Caco-2 (cell line): ENCODE measurements around the gene PGD. TPM values are rescaled to one million over a fixed set of nuclear protein-coding genes. Genes with fewer than 3 reads are reported as not detected.

Source experiments
- BruUV-seq: library from RNA; stranded (reverse); fragments of 400-500 nt; replicated peaks from 2 replicates; lab custom pipeline; 2021; lab: Mats Ljungman, UMichigan
- CTCF ChIA-PET: fragments of 300-600 bp; sonication (Branson Sonifier 250); formaldehyde crosslinking; loops from one replicate; lab custom pipeline; 2022; ENCODE audit warnings: antibody characterized with exemption; lab: Charles Lee
- POLR2A ChIA-PET: fragments of 300-600 bp; sonication (Branson Sonifier 250); formaldehyde crosslinking; loops from one replicate; lab custom pipeline; 2022; ENCODE audit warnings: antibody characterized with exemption; lab: Charles Lee
- DNase-seq, 2 experiments: peaks; one replicate each; pipeline versions ENCODE4 v3.0.0 to v3.0.0-alpha.2; 2020 to 2022
- H3K27me3 ChIP-seq: replicated peaks from 2 replicates; pipeline ENCODE4 v1.6.0; 2011; ENCODE audit warnings: low read length; ENCODE audit not compliant: control insufficient read depth, insufficient read depth
- H3K36me3 ChIP-seq: 2 replicates; pipeline ENCODE4 v1.5.1; 2011; ENCODE audit warnings: low read length; ENCODE audit not compliant: control insufficient read depth, insufficient read depth
- H3K4me1 ChIP-seq: fragments of 250-450 bp; sonication (Bioruptor Pico); 2 replicates; pipeline ENCODE4 v1.5.1; 2020; ENCODE audit warnings: mild to moderate bottlenecking
- H3K4me3 ChIP-seq: 2 replicates; pipeline ENCODE4 v1.5.1; 2011; ENCODE audit warnings: low read depth, mild to moderate bottlenecking, control low read depth, low read length
- H3K9me3 ChIP-seq: fragments of 250-450 bp; sonication (Bioruptor Pico); 2 replicates; pipeline ENCODE4 v1.5.1; 2020; ENCODE audit warnings: mild to moderate bottlenecking, moderate library complexity
- H3K27ac Mint-ChIP-seq: one replicate; pipeline ENCODE4 v1.8.0; 2022; ENCODE audit warnings: mixed read lengths; ENCODE audit not compliant: unreplicated experiment
- H3K27me3 Mint-ChIP-seq: one replicate; pipeline ENCODE4 v1.8.0; 2022; ENCODE audit warnings: mixed read lengths; ENCODE audit not compliant: insufficient read depth, unreplicated experiment
- H3K36me3 Mint-ChIP-seq: one replicate; pipeline ENCODE4 v1.8.0; 2022; ENCODE audit warnings: mild to moderate bottlenecking, mixed read lengths; ENCODE audit not compliant: insufficient read depth, unreplicated experiment
- H3K4me1 Mint-ChIP-seq: one replicate; pipeline ENCODE4 v1.8.0; 2022; ENCODE audit warnings: low read depth, mixed read lengths; ENCODE audit not compliant: unreplicated experiment
- H3K4me3 Mint-ChIP-seq: one replicate; pipeline ENCODE4 v1.8.0; 2022; ENCODE audit warnings: mild to moderate bottlenecking, moderate library complexity, mixed read lengths; ENCODE audit not compliant: unreplicated experiment
- H3K9me3 Mint-ChIP-seq: one replicate; pipeline ENCODE4 v1.8.0; 2022; ENCODE audit warnings: mixed read lengths; ENCODE audit not compliant: unreplicated experiment
- CTCF ChIP-seq, 2 experiments: fragments of 200-600 bp in 1 of 2; IDR thresholded peaks; 1 replicate in 1 of 2; 2 replicates in 1 of 2; pipeline versions ENCODE4 v1.5.1 to v1.8.0; 2011 to 2022; ENCODE audit warnings: antibody characterized with exemption in 1 of 2, control low read depth in 1 of 2, inconsistent platforms in 1 of 2, low read depth in 1 of 2, low read length in 1 of 2, mild to moderate bottlenecking in 1 of 2, moderate library complexity in 1 of 2; ENCODE audit not compliant: insufficient read depth in 1 of 2, severe bottlenecking in 1 of 2, unreplicated experiment in 1 of 2
- intact Hi-C: fragments of 100-400 bp; cut with micrococcal nuclease; formaldehyde crosslinking; loops from one replicate; pipeline ENCODE4 v1.10.0; 2022; ENCODE audit not compliant: unreplicated experiment
- total RNA-seq: library from RNA; stranded (reverse); gene quantifications from 2 replicates; pipeline ENCODE4 v1.2.3, GENCODE V29; 2022

PGD gene
- total RNA-seq, 1 experiment from 2014 or later, result 215 TPM

- Mint-ChIP-seq H3K4me3 (peak overlapping the region; percentile 51), H3K9me3 (no peaks in the 10 kb centered on the region), H3K4me1 (peaks cover 5% of the 10 kb centered on the region), H3K27ac (no peak overlapping the region), H3K36me3 (peaks cover 42% of the 10 kb centered on the region), H3K27me3 (no peaks in the 10 kb centered on the region)
- peaks cover 14% of the 10 kb centered on the region; the same call in 1 of the 2 replicates for H3K4me1 ChIP-seq
- H3K4me3 ChIP-seq, result no peak overlapping the region
- no peaks in the 10 kb centered on the region for H3K27me3 ChIP-seq
- no peak for TF ChIP-seq CTCF (IDR thresholded peaks at IDR 0.05; ENCODE audit: insufficient read depth in 1 of 2, low read depth in 1 of 2, low read length in 1 of 2, severe bottlenecking in 1 of 2, unreplicated experiment in 1 of 2)
- BruUV-seq, result no TSS peak
- no peaks in the 10 kb centered on the region for H3K36me3 ChIP-seq
- ChIA-PET CTCF (no interaction called here), POLR2A (no interaction called here)
- no peak for DNase-seq
- H3K9me3 ChIP-seq, result peaks cover 7% of the 10 kb centered on the region; the same call in 1 of the 2 replicates
- intact Hi-C loops, result no loop called here
Measured at GRCh38 chr1:10396870-10397269, 2.0 kb upstream of the PGD start.

- no peaks in the 10 kb centered on the region for H3K36me3 ChIP-seq
- H3K27me3 Mint-ChIP-seq, result no peaks in the 10 kb centered on the region
- H3K36me3 Mint-ChIP-seq, result peaks cover 55% of the 10 kb centered on the region
- no peaks in the 10 kb centered on the region for H3K27me3 ChIP-seq
- H3K4me3 Mint-ChIP-seq, result peak overlapping the region; percentile 93
- TF ChIP-seq CTCF (IDR thresholded peaks at IDR 0.05; ENCODE audit: insufficient read depth in 1 of 2, low read depth in 1 of 2, low read length in 1 of 2, severe bottlenecking in 1 of 2, unreplicated experiment in 1 of 2), result no peak
- CTCF ChIA-PET, result interaction anchor here (1.0 to 2.4 kb wide), 2 partner anchors 10 to 21 kb away, joined by 3 to 16 read pairs; no protein-coding TSS in a partner anchor
- POLR2A ChIA-PET, result interaction anchor here (0.6 to 2.0 kb wide), 6 partner anchors 10 to 188 kb away, joined by 3 to 12 read pairs (median 6); partner anchors contain the start of genes CENPS and KIF1B
- H3K9me3 ChIP-seq, result peaks cover 7% of the 10 kb centered on the region; the same call in 1 of the 2 replicates
- H3K4me1 Mint-ChIP-seq, result peaks cover 5% of the 10 kb centered on the region
- no TSS peak for BruUV-seq
- no peaks in the 10 kb centered on the region for H3K9me3 Mint-ChIP-seq
- H3K4me3 ChIP-seq, result peak overlapping the region; percentile 77
- H3K27ac Mint-ChIP-seq, result peak overlapping the region; percentile 84
- intact Hi-C loops, result loop anchor here (1.0 to 2.0 kb wide), 3 partner anchors 10 to 76 kb away; partner anchors contain the start of gene PEX14
- DNase-seq, result no peak
- peaks cover 14% of the 10 kb centered on the region; the same call in 1 of the 2 replicates for H3K4me1 ChIP-seq
Measured at GRCh38 chr1:10398278-10398733, 558 bp upstream of the PGD start.

- peaks cover 58% of the 10 kb centered on the region for H3K36me3 Mint-ChIP-seq
- no TSS peak for BruUV-seq
- ChIA-PET POLR2A (interaction anchor here (0.7 to 2.0 kb wide), 4 partner anchors 12 to 1388 kb away, joined by 4 to 12 read pairs (median 8); partner anchors contain the start of genes CENPS and KIF1B), CTCF (interaction anchor here (1.0 to 2.4 kb wide), 2 partner anchors 22 to 31 kb away, joined by 4 to 16 read pairs; partner anchors contain the start of gene CENPS)
- H3K27ac Mint-ChIP-seq, result peak overlapping the region; percentile 84
- Histone ChIP-seq H3K9me3 (peaks cover under 1% of the 10 kb centered on the region; the same call in 1 of the 2 replicates), H3K36me3 (no peaks in the 10 kb centered on the region), H3K4me1 (peaks cover 14% of the 10 kb centered on the region; the same call in 1 of the 2 replicates), H3K27me3 (no peaks in the 10 kb centered on the region), H3K4me3 (peak overlapping the region; percentile 77)
- peak overlapping the region; percentile 93 for H3K4me3 Mint-ChIP-seq
- H3K4me1 Mint-ChIP-seq, result peaks cover 5% of the 10 kb centered on the region
- intact Hi-C loops, result loop anchor here (1.0 to 2.0 kb wide), 2 partner anchors 29 to 75 kb away; partner anchors contain the start of gene PEX14
- no peaks in the 10 kb centered on the region for H3K27me3 Mint-ChIP-seq
- H3K9me3 Mint-ChIP-seq, result no peaks in the 10 kb centered on the region
- no peak for DNase-seq
- no peak for TF ChIP-seq CTCF (IDR thresholded peaks at IDR 0.05; ENCODE audit: insufficient read depth in 1 of 2, low read depth in 1 of 2, low read length in 1 of 2, severe bottlenecking in 1 of 2, unreplicated experiment in 1 of 2)
Measured at GRCh38 chr1:10399444-10399941, 629 bp downstream of the PGD start.
